DMS79 treated with DMSO at 0.1 percent for 48 hours (cell line): ENCODE results near the gene TUBA4B.
"Not testable (repeated sequence)": the region's sequence is repeated elsewhere in the genome, so short reads cannot be mapped to it uniquely, and the experiment has no call there.

ENCODE experiments used
- DNase-seq: peaks from one replicate; lab custom pipeline; 2025; lab: John Stamatoyannopoulos, UW

TUBA4B gene

DNA sequence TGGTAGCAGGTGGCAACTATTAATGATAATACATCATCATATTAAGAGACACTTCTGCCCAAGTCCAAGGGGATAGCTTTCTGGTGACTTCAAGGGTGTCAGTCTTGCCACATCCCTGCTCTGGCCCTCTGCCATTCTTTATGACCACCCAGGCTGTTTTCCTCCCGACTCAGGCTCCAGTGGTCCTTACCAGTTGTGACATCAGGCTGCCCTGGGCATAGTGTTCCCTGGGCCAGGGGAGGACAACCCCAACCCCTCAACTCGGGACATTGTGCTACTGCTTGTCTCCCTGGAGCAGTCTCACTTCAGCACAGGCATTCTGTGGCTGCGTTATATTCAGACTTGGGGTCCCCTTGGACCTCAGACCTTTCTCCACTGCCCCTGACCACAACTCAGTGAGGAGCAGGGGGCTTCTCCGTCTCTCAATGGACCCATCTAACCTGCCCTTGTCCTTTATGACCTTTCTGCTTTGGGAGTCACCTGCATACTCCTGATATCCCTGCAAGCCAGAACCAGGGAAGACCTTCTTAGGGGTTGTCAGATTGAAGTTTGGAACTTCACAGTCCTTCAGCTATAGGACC is 39.0 kb downstream of the TUBA4B start:
- no peak for DNase-seq

DNA sequence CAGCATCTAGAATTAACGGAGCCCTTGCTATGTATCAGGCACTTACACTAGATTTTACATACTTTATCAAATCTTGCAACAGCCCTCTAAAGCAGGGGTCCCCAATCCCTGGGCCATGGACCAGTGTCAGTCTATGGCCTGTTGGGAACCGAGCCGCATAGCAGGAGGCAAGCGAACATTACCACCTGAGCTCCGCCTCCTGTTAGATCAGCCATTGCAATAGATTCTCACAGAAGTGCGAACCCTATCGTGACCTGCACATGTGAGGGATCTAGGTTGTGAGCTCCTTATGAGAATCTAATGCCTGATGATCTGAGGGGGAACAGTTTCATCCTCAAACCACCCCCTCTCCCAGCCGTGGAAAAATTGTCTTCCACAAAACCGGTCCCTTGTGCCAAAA is 39.6 kb downstream of the TUBA4B start:
- no peak for DNase-seq

GRCh38 chr2:219293736-219294231 is 40.7 kb downstream of the TUBA4B start:
- no peak for DNase-seq

- DNase-seq: peak; percentile 35
Observed at GRCh38 chr2:219294356-219295351, 41.6 kb downstream of the TUBA4B start.

DNA sequence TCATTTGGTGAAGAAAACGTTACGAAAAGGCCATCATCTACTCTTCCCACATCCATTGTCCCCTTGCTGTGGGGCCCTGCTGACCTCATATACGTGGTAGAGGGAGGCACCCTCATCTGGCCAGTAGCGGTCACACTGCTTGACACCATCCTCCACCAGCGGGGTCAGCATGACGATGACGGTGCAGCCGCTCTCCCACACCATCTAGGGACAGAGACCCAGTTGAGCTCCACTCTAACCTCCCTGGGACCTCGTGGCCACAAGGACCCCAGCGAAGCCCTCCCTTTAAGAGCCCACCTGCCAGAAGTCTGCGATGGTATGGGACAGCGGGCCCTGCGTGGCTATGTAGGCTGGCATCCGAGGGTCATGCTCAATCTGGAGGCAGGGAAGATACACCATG is 43.1 kb downstream of the TUBA4B start:
- no peak for DNase-seq

GRCh38 chr2:219296631-219297391 is 43.8 kb downstream of the TUBA4B start:
- DNase-seq: no peak

GRCh38 chr2:219297766-219298456 is 44.9 kb downstream of the TUBA4B start:
- DNase-seq: no peak

DNA sequence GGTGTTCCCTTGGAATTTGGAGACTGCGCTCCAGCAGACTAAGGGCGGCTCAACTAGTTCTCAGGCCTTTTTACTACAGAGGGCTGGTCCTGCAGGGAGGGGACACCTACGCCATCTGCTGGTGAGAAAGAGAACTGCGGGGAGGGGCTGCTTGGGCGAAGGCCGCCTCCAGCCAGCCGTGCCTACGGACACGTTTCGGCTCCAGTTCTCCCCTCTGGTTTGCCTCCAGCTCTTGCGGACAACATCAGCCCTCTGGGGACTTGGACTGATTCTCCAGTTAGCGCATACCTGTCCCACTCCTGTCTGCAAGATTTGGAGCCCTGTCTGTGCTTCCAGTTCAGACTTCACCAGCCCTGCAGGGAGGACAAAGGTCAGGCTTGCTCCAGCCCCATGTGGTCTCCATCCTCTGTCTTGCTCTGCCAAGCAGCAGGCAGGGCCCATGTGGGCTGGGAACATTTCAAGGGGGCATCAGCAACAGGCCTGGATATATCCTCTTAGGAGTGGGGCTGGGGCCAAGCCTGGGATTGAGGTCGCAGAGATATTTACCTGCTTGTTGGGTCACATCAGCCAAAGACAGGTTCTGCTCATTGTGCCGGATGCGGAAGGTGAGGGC is 45.8 kb downstream of the TUBA4B start:
- peak; percentile 71 for DNase-seq

DNA sequence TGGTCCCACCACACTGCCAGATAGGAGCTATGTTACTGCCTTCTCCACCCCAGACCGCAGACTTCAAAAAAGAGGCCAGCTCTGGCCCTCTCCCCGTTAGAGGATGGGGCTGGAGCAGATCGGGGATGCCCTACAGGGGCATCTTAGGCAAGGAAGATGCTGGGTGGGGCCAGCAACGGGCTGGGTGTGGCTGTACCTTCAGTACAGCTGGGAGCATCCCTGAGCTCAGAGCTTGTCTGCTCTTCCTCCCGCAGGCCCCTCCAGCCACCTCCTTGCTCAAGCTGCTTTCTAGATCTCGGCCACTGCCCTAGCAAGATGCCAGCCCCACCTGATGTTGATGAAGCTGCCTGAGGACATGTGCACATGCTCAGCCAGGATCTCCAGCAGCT is 46.3 kb downstream of the TUBA4B start:
- no peak for DNase-seq

DNA sequence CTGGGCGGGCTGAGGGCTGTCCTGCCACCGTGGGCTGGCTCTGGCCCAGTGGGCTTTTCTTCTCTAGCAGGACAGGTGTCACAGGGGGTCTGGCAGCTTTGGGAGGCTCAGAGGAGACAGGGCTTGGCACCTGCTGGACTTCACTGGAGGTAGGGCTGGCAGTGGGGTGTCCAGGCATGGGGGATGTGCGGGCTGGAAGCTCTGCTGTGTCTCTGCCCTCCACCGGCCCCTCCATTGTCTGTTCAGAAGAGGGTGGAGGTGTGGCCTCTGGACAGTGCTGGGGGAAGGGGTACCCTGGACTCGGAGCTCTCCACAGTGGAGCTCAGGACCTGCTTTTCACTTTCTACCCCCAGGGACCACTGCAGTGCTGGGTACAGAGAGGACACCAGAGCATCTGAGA is 47.0 kb downstream of the TUBA4B start:
- DNase-seq: no peak

GRCh38 chr2:219302412-219302968 is 49.4 kb downstream of the TUBA4B start:
- DNase-seq: no peak

- no peak for DNase-seq
Observed at GRCh38 chr2:219304223-219304622, 51.2 kb downstream of the TUBA4B start.

GRCh38 chr2:219306047-219306446 is 53.0 kb downstream of the TUBA4B start:
- no peak for DNase-seq

DNA sequence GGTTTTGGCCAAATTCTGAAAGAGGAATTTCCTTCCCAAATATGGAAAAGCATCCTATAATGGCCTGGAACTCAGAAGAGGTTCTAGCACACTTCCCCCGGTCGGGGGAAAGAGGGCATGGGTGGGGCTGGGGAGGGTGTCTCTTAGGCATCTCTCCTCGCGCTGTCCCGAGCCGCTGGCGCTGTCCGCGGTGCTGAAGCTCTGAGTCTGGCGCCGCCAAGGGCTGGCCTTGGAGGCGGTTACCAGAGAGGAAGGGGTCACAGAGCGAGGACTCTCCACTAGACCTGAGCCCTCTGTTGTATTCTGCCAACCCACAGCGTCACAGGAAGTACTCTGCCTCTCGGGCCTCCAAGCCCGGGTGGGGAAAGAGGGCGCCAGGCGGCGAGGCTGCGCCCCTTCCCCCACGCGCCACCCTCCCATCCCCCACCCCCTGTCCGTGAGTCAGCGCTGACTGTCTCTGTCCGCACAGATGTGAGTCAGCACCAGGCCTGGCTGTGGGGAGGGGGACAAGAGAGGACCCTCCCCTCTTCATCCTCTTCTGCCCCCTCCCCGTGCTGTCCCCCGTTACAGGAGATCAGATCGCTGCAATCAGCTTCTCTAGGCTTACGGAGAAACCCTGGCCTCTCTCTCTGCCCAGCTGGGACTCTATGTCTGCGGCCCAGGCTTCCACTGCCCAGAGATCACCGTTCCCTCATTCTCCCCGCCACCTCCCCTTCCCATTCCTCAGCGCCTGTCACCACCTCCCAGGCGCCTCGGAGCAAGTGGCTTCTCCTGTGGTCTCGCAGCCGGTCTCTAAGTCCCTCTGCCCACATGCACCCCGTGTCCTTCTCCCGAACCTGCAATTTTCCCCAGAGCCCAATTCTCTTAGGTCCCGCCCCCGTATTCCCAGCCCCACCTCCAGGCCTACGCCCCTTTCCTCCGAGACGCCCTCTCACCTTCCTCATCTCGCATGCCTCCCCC is 55.4 kb downstream of the TUBA4B start:
- DNase-seq: peak; percentile 39

- peak; percentile 48 for DNase-seq
Observed at GRCh38 chr2:219309278-219309677, 56.2 kb downstream of the TUBA4B start, which contains the start of gene PTPRN. PTPRN (minus strand) TSS chr2:219309401; CDS start chr2:219309332, 69 bp downstream.

GRCh38 chr2:219312683-219313263 is 59.7 kb downstream of the TUBA4B start:
- DNase-seq: not testable (repeated sequence)

- DNase-seq: no peak
Observed at GRCh38 chr2:219314804-219315468, 61.9 kb downstream of the TUBA4B start.
